Prostate gland (tissue), 2 donors: ENCODE measurements around the gene NEK10.

Experiments used
- CTCF ChIP-seq, 4 experiments: fragments of 200-600 bp in 2 of 4; fragments of 450-650 bp in 2 of 4; sonication (generic) in 2 of 4; IDR thresholded peaks; 1 replicate in 3 of 4; 2 replicates in 1 of 4; pipeline ENCODE4 v1.5.1; 2016 to 2019; ENCODE audit warnings: antibody characterized with exemption in 4 of 4, mild to moderate bottlenecking in 2 of 4, moderate library complexity in 2 of 4
- POLR2A ChIP-seq: fragments of 450-650 bp; IDR thresholded peaks from one replicate; pipeline ENCODE4 v1.6.1; 2016; ENCODE audit warnings: antibody characterized with exemption, mild to moderate bottlenecking

- TF ChIP-seq CTCF (IDR thresholded peaks at IDR 0.05), result no peak
- no peak for TF ChIP-seq POLR2A
Observed at GRCh38 chr3:27138562-27138961, 230.6 kb downstream of the NEK10 start.
